Keratinocyte (primary cell): ENCODE data around the gene PAX5.

ENCODE experiments used
- EZH2 ChIP-seq: IDR thresholded peaks from one replicate; pipeline ENCODE4 v1.6.1; 2012; ENCODE audit warnings: inconsistent platforms, mild to moderate bottlenecking, low read length, moderate library complexity
- TF ChIP-seq, protein P1 (sequence below), 3 experiments: IDR thresholded peaks in 1 of 3; conservative IDR thresholded peaks in 1 of 3; optimal IDR thresholded peaks in 1 of 3; 2 replicates in 2 of 3; 3 replicates in 1 of 3; pipeline versions ENCODE3 to v1.5.1; 2011; ENCODE audit warnings: low read length in 3 of 3, mild to moderate bottlenecking in 3 of 3, moderate library complexity in 2 of 3, control low read depth in 1 of 3, inconsistent platforms in 1 of 3; ENCODE audit not compliant: insufficient read depth in 2 of 3; ENCODE audit errors: extremely low read depth in 1 of 3

DNA sequence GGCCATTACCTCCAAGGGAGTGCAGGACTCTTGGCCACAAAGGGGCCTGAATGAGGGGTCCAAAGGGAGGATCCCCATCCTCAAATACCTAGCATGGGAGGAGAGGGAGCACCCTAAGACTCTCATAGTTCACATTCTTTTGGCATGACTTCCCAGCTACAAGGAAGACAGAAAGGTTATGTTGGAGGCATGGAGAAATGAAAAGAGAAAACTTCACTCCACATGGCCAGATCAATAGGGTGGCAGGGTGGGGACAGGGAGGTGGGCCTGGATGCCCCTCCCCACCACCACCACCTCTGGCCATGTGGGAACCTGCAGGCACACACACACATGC lies 97.6 kb downstream of the PAX5 start:
- TF ChIP-seq, protein P1, sequence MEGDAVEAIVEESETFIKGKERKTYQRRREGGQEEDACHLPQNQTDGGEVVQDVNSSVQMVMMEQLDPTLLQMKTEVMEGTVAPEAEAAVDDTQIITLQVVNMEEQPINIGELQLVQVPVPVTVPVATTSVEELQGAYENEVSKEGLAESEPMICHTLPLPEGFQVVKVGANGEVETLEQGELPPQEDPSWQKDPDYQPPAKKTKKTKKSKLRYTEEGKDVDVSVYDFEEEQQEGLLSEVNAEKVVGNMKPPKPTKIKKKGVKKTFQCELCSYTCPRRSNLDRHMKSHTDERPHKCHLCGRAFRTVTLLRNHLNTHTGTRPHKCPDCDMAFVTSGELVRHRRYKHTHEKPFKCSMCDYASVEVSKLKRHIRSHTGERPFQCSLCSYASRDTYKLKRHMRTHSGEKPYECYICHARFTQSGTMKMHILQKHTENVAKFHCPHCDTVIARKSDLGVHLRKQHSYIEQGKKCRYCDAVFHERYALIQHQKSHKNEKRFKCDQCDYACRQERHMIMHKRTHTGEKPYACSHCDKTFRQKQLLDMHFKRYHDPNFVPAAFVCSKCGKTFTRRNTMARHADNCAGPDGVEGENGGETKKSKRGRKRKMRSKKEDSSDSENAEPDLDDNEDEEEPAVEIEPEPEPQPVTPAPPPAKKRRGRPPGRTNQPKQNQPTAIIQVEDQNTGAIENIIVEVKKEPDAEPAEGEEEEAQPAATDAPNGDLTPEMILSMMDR (optimal IDR thresholded peaks at IDR 0.05 in 1 of 3, IDR thresholded peaks at IDR 0.05 in 1 of 3, conservative IDR thresholded peaks at IDR 0.05 in 1 of 3; ENCODE audit: extremely low read depth in 1 of 3, insufficient read depth in 2 of 3, low read length in 3 of 3), result no peak
- no peak for TF ChIP-seq EZH2
